ENCODE measurements around the gene MKLN1.

The MKLN1 gene

DNA sequence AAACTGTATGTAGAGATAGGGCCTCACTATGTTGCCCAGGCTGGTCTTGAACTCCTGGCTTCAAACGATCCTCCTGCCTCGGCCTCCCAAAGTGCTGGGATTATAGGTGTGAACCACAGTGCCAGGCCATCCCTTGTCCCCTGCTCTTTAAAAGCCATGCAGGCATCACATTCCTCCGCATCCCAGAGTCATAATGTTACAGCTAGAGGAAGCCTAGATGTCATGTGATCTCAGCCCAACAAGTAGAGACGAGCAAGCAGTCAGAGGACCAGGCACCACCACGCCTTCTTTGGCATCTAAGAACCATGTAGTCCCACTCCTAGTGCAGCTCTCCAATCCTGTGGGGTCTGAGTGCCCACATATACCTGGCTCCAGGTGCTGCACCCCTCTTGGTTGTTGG is 215.6 kb downstream of the MKLN1 start:
- DNase-seq, result no peak

DNA sequence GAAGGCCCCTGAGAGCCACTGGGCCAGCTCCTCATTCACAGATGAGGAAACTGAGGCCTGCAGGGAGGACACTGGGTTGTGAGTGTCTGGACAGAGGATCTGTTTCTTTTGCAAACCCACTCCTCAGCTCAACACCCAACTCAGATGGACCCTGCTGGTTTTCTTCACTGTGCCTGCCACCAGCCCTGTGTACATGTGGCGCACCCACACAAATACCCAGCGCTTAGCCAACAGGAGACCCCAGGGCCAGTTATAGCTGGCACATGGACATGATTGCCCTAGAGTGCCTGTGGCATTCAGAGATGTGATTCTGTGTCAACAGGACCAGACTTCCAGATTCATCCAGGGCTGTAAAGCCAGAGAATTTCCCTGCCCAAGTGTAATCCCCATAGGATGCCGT is 216.3 kb downstream of the MKLN1 start:
- DNase-seq, result no peak

DNA sequence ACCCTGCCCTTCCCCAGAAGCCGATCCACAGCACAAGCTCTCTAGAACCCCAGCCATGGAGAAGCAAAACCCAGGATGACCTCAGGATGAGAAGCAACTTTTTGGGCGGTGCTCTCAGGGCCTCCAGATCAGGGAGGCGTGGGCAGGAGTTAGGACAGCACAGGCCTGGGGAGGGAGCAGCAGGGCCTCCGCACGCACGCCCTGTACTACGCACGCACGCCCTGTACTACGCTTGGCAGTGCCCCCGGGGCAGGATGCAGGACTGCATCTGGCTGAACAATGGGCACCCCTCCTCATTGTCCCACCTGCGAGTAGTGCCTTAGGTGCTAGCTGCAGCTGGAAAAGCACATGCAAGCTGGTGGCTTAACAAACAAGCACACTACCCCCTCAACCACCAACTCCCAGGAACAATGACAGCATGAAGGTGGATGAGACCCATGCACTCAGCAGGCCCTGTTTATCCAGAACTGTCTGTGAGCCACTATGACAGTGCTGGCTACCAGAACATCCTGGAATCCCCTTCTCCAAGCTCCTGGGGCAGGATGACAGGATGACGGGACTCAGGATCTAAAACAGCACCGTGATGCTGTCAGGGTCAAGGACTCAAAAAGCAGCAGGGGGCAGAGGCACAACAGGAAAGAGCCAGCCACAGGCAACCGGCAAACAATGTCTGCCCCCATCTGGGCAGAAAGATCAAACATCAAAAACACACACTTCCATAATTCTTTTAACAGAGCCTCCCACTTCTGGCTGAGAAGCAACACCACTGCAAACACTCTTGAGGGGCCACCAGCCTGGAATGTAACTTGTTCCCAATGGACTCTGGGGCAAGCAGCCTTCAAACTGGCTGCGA is 217.0 kb downstream of the MKLN1 start:
- DNase-seq, result peak in 3 of 56 donors; percentile 4 to 14 (median 10)

DNA sequence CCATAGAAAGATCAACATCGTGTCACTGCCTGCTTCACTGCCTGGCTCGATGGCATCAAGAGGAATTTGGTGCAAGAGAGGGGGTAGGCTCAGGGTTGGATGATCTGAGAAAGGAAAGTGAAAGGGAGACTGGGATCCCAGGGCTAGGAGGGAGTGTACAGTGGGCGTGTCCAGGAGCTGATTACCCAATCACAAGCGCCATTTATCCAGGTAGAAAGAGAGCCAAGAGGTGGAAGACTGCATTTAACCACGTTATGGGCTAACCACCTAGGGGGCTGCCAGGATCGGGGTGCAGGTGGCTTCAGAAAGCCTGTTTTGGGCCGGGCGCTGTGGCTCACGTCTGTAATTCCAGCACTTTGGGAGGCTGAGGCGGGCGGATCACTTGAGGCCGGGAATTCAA is 218.4 kb downstream of the MKLN1 start:
- DNase-seq, result no peak

Data from nucleus accumbens (tissue), 56 donors.